H9 (cell line): ENCODE results near the gene LIF. TPM values are rescaled to one million over a fixed set of nuclear protein-coding genes. Genes with fewer than 3 reads are reported as not detected.

Experiments used
- DNase-seq: peaks from one replicate; pipeline ENCODE4 v3.0.0-alpha.2; 2017
- H2AFZ ChIP-seq: one replicate; pipeline ENCODE4 v1.6.1; 2013; ENCODE audit warnings: mild to moderate bottlenecking, low read length, control low read depth, moderate library complexity
- H2AK5ac ChIP-seq: 2 replicates; pipeline ENCODE4 v1.6.1; 2013; ENCODE audit warnings: low read length, control low read depth, mixed read lengths; ENCODE audit not compliant: insufficient read length
- H2BK120ac ChIP-seq: one replicate; pipeline ENCODE4 v1.6.1; 2013; ENCODE audit warnings: low read depth, mild to moderate bottlenecking, low read length, control low read depth, inconsistent platforms; ENCODE audit not compliant: poor library complexity, severe bottlenecking
- H2BK12ac ChIP-seq: 2 replicates; pipeline ENCODE4 v1.6.1; 2013; ENCODE audit warnings: low read length, control low read depth, mixed read lengths, low read depth; ENCODE audit not compliant: insufficient read length
- H2BK15ac ChIP-seq: 2 replicates; pipeline ENCODE4 v1.6.1; 2013; ENCODE audit warnings: low read depth, low read length, control low read depth
- H2BK20ac ChIP-seq: one replicate; pipeline ENCODE4 v1.6.1; 2013; ENCODE audit warnings: low read depth, mild to moderate bottlenecking, low read length, control low read depth, inconsistent platforms; ENCODE audit not compliant: poor library complexity, severe bottlenecking
- H2BK5ac ChIP-seq: 2 replicates; pipeline ENCODE4 v1.6.1; 2013; ENCODE audit warnings: low read length, control low read depth, mixed read lengths; ENCODE audit not compliant: insufficient read length
- H3K14ac ChIP-seq: 2 replicates; pipeline ENCODE4 v1.6.1; 2013; ENCODE audit warnings: low read length, control low read depth; ENCODE audit not compliant: insufficient read depth
- H3K18ac ChIP-seq: 2 replicates; pipeline ENCODE4 v1.6.1; 2013; ENCODE audit warnings: low read depth, mild to moderate bottlenecking, mixed read lengths, low read length, control low read depth; ENCODE audit not compliant: insufficient read length
- H3K23ac ChIP-seq: 2 replicates; pipeline ENCODE4 v1.6.1; 2013; ENCODE audit warnings: low read length, control low read depth, mixed read lengths, low read depth; ENCODE audit not compliant: insufficient read length
- H3K23me2 ChIP-seq: 2 replicates; pipeline ENCODE4 v1.6.1; 2013; ENCODE audit warnings: low read depth, mild to moderate bottlenecking, mixed read lengths, low read length, control low read depth; ENCODE audit not compliant: insufficient read length, poor library complexity, severe bottlenecking
- H3K27ac ChIP-seq: 2 replicates; pipeline ENCODE4 v1.5.1; 2013; ENCODE audit warnings: low read length, control low read depth, mixed read lengths, low read depth; ENCODE audit not compliant: insufficient read length
- H3K27me3 ChIP-seq: 2 replicates; pipeline ENCODE4 v1.6.1; 2013; ENCODE audit warnings: low read length, control low read depth, inconsistent platforms; ENCODE audit not compliant: insufficient read depth
- H3K4ac ChIP-seq: 2 replicates; pipeline ENCODE4 v1.6.1; 2013; ENCODE audit warnings: low read depth, mild to moderate bottlenecking, control low read depth, inconsistent platforms, low read length, moderate library complexity
- H3K4me1 ChIP-seq: 2 replicates; pipeline ENCODE4 v1.6.1; 2013; ENCODE audit warnings: low read length, control low read depth, inconsistent platforms; ENCODE audit not compliant: insufficient read depth
- H3K4me2 ChIP-seq: 2 replicates; pipeline ENCODE4 v1.6.1; 2013; ENCODE audit warnings: low read length, control low read depth, mixed read lengths; ENCODE audit not compliant: insufficient read length, insufficient read depth
- H3K56ac ChIP-seq: 2 replicates; pipeline ENCODE4 v1.6.1; 2013; ENCODE audit warnings: low read depth, mild to moderate bottlenecking, mixed read lengths, low read length, control low read depth; ENCODE audit not compliant: insufficient read length
- H3K79me1 ChIP-seq: 2 replicates; pipeline ENCODE4 v1.6.1; 2013; ENCODE audit warnings: low read depth, mild to moderate bottlenecking, moderate library complexity, low read length, control low read depth, inconsistent platforms; ENCODE audit not compliant: insufficient read depth, poor library complexity, severe bottlenecking
- H3K79me2 ChIP-seq: 2 replicates; pipeline ENCODE4 v1.6.1; 2013; ENCODE audit warnings: low read length, control low read depth, inconsistent platforms; ENCODE audit not compliant: insufficient read depth
- H3K9ac ChIP-seq: 2 replicates; pipeline ENCODE4 v1.6.1; 2013; ENCODE audit warnings: low read length, control low read depth, mixed read lengths; ENCODE audit not compliant: insufficient read length; ENCODE audit errors: extremely low read depth
- H3K9me3 ChIP-seq: one replicate; pipeline ENCODE4 v1.6.1; 2013; ENCODE audit warnings: low read depth, low read length, inconsistent platforms; ENCODE audit not compliant: control insufficient read depth
- H3T11ph ChIP-seq: one replicate; pipeline ENCODE4 v1.6.1; 2013; ENCODE audit warnings: mild to moderate bottlenecking, low read length, control low read depth, inconsistent platforms
- H4K20me1 ChIP-seq: one replicate; pipeline ENCODE4 v1.6.1; 2013; ENCODE audit not compliant: control insufficient read depth, insufficient read length, insufficient read depth
- H4K5ac ChIP-seq: 2 replicates; pipeline ENCODE4 v1.6.1; 2013; ENCODE audit warnings: low read depth, mild to moderate bottlenecking, mixed read lengths, low read length, control low read depth; ENCODE audit not compliant: insufficient read length
- H4K8ac ChIP-seq: replicated peaks from 2 replicates; pipeline ENCODE4 v1.6.1; 2013; ENCODE audit warnings: low read length, control low read depth, mixed read lengths, low read depth; ENCODE audit not compliant: insufficient read length
- H4K91ac ChIP-seq: 2 replicates; pipeline ENCODE4 v1.6.1; 2013; ENCODE audit warnings: low read depth, mild to moderate bottlenecking, moderate library complexity, mixed read lengths, low read length, control low read depth; ENCODE audit not compliant: insufficient read length
- H3K27ac Mint-ChIP-seq, 3 experiments: 2 replicates in 2 of 3; 3 replicates in 1 of 3; pipeline ENCODE4 v1.8.0; 2020 to 2021; ENCODE audit warnings: mixed read lengths in 3 of 3, mild to moderate bottlenecking in 1 of 3, moderate library complexity in 1 of 3
- H3K27me3 Mint-ChIP-seq: 2 replicates; pipeline ENCODE4 v1.8.0; 2021; ENCODE audit warnings: low read depth, mild to moderate bottlenecking, moderate library complexity, mixed read lengths
- H3K36me3 Mint-ChIP-seq, 3 experiments: 2 replicates in 2 of 3; 3 replicates in 1 of 3; pipeline ENCODE4 v1.8.0; 2020 to 2021; ENCODE audit warnings: low read depth in 3 of 3, mixed read lengths in 3 of 3; ENCODE audit not compliant: insufficient read depth in 1 of 3
- H3K4me1 Mint-ChIP-seq, 2 experiments: 2 replicates each; pipeline ENCODE4 v1.8.0; 2020; ENCODE audit warnings: mixed read lengths in 2 of 2
- H3K4me3 Mint-ChIP-seq, 2 experiments: 2 replicates in 1 of 2; 3 replicates in 1 of 2; pipeline ENCODE4 v1.8.0; 2020 to 2021; ENCODE audit warnings: mild to moderate bottlenecking in 2 of 2, mixed read lengths in 2 of 2, moderate library complexity in 1 of 2
- H3K9me3 Mint-ChIP-seq, 2 experiments: 2 replicates in 1 of 2; 3 replicates in 1 of 2; pipeline ENCODE4 v1.8.0; 2020; ENCODE audit warnings: mild to moderate bottlenecking in 2 of 2, mixed read lengths in 2 of 2, moderate library complexity in 1 of 2
- WGBS: extraction: QIAGEN DNeasy Blood & Tissue Kit; methylation state at CpG from one replicate; pipeline ENCODE4 v1.1.7; 2013; ENCODE audit warnings: missing lambda C conversion rate, low lambda C conversion rate, mixed read lengths; ENCODE audit not compliant: insufficient read length; ENCODE audit errors: extremely low coverage; 5-methylcytosine and 5-hydroxymethylcytosine counted together
- total RNA-seq: library from RNA; stranded (reverse); gene quantifications from 2 replicates; pipeline ENCODE4 v1.2.1, GENCODE V29; 2021
- TF ChIP-seq, protein P1 (sequence below): fragments of 200-600 bp; sonication (generic); conservative IDR thresholded peaks from 3 replicates; pipeline ENCODE4 v1.8.0; 2021; ENCODE audit warnings: antibody characterized with exemption, mild to moderate bottlenecking

Gene LIF
- total RNA-seq, 1 experiment from 2014 or later, result 6.1 TPM

DNA sequence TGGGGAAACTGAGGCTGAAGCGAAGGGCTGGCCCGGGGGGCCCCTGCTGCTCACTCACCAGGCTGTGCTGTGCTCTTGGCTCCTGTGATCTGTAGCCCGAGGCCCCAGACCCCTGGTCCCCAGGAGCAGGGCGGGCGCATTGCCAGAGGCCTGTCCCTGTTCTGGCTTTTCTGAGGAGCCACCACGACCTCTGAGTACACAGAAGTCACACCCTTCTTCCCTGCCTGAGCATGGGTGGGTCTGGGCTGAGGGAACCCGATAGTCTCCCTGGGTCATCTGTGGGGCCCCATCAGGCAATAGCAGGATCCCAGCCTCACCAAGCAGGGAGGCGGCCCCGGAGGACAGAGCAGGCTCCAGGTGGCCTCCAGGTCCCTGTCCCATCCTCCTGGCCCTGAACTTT is 37.6 kb upstream of the LIF start:
- H3K4me1 Mint-ChIP-seq, result peaks cover 3 to 6% of the 10 kb centered on the region in 2 experiments
- WGBS, result no CpG with 5 or more reads among the region's 9 CpGs
- no peak for DNase-seq
- no peak overlapping the region; a peak in 1 of 5 replicates for H3K4me3 Mint-ChIP-seq
- H4K8ac ChIP-seq, result no peak overlapping the region
- no peak overlapping the region for H3K56ac ChIP-seq
- H3K23ac ChIP-seq, result no peak overlapping the region
- no peaks in the 10 kb centered on the region for H3K9me3 ChIP-seq
- no peak overlapping the region for H2BK5ac ChIP-seq
- H3K9me3 Mint-ChIP-seq, result no peaks in the 10 kb centered on the region
- no peak overlapping the region for H2AK5ac ChIP-seq
- H3K4ac ChIP-seq, result no peak overlapping the region
- no peak overlapping the region for H3K4me2 ChIP-seq
- no peaks in the 10 kb centered on the region for H3K79me1 ChIP-seq
- H3K14ac ChIP-seq, result no peak overlapping the region
- no peak overlapping the region for H3T11ph ChIP-seq
- no peaks in the 10 kb centered on the region for H4K20me1 ChIP-seq
- no peak overlapping the region for H2BK12ac ChIP-seq
- H3K23me2 ChIP-seq, result peaks cover 4% of the 10 kb centered on the region
- no peaks in the 10 kb centered on the region for H3K27me3 Mint-ChIP-seq
- no peaks in the 10 kb centered on the region; the same call in 1 of the 2 replicates for H3K4me1 ChIP-seq
- no peak overlapping the region for H3K27ac ChIP-seq
- H2BK120ac ChIP-seq, result no peak overlapping the region
- H2AFZ ChIP-seq, result no peak overlapping the region
- H2BK20ac ChIP-seq, result no peak overlapping the region
- no peaks in the 10 kb centered on the region for H3K79me2 ChIP-seq
- no peak overlapping the region for H4K5ac ChIP-seq
- TF ChIP-seq, protein P1, sequence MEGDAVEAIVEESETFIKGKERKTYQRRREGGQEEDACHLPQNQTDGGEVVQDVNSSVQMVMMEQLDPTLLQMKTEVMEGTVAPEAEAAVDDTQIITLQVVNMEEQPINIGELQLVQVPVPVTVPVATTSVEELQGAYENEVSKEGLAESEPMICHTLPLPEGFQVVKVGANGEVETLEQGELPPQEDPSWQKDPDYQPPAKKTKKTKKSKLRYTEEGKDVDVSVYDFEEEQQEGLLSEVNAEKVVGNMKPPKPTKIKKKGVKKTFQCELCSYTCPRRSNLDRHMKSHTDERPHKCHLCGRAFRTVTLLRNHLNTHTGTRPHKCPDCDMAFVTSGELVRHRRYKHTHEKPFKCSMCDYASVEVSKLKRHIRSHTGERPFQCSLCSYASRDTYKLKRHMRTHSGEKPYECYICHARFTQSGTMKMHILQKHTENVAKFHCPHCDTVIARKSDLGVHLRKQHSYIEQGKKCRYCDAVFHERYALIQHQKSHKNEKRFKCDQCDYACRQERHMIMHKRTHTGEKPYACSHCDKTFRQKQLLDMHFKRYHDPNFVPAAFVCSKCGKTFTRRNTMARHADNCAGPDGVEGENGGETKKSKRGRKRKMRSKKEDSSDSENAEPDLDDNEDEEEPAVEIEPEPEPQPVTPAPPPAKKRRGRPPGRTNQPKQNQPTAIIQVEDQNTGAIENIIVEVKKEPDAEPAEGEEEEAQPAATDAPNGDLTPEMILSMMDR, result no peak
- peaks cover 0 to 2% (median 0%) of the 10 kb centered on the region in 3 experiments; a peak in 1 of 7 replicates for H3K36me3 Mint-ChIP-seq
- H3K18ac ChIP-seq, result no peak overlapping the region
- 0 out of 7 replicates have a peak overlapping the region, but pooled peaks of 1 of the 3 experiments have one; percentile 55 for H3K27ac Mint-ChIP-seq
- no peaks in the 10 kb centered on the region for H3K27me3 ChIP-seq
- no peak overlapping the region for H4K91ac ChIP-seq
- no peak overlapping the region for H2BK15ac ChIP-seq
- H3K9ac ChIP-seq, result no peak overlapping the region
